GM12801 (cell line): ENCODE results near the gene METAP1.

Source experiments
- TF ChIP-seq, protein P1 (sequence below): IDR thresholded peaks from one replicate; pipeline ENCODE4 v1.5.1; 2011; ENCODE audit warnings: control low read depth; ENCODE audit not compliant: insufficient read length; ENCODE audit errors: extremely low read depth

The METAP1 gene

DNA sequence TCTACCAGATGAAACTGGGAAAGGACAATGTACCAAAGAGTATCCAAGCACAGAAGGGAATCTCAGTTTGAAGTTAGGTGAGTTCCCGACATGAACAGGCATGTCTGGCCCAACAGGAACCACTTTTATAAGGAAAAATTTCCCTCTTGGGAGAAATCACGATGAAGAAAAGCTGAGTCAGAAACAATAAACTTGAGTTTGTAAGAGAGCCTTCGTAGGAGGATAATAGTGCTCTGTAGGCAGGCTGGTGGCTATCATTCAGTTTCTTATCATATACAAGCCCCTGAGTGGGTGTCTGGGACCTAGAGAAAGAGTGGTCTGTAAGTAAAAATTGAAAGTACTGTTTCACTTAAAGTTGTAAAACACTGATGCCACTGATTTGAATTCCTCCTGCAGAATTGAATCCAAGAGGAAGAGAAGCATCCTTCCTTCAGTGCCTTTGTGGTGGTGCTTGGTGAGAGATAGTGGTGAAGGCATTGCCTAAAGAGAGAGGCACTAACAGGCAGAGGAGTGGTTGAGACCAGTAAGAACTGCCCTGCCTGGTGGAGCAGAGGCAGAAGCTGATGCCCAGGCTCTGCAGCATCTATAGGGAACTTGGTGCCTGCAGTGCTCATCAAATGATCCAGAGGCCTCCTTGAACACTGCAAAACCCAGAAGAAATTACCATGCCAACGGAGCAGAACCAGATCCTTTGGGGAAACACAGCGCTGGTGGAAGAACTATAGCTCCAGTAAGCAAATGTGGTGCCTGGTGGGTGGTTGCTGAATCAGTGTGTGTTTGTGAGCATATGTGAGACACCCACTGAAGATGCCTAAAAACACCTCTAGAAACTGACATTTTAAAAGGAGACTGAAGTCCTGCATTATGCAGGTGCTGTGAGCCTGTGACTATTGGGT is 31.7 kb upstream of the METAP1 start:
- TF ChIP-seq, protein P1, sequence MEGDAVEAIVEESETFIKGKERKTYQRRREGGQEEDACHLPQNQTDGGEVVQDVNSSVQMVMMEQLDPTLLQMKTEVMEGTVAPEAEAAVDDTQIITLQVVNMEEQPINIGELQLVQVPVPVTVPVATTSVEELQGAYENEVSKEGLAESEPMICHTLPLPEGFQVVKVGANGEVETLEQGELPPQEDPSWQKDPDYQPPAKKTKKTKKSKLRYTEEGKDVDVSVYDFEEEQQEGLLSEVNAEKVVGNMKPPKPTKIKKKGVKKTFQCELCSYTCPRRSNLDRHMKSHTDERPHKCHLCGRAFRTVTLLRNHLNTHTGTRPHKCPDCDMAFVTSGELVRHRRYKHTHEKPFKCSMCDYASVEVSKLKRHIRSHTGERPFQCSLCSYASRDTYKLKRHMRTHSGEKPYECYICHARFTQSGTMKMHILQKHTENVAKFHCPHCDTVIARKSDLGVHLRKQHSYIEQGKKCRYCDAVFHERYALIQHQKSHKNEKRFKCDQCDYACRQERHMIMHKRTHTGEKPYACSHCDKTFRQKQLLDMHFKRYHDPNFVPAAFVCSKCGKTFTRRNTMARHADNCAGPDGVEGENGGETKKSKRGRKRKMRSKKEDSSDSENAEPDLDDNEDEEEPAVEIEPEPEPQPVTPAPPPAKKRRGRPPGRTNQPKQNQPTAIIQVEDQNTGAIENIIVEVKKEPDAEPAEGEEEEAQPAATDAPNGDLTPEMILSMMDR = no peak

GRCh38 chr4:98966926-98967325 is 28.6 kb upstream of the METAP1 start:
- TF ChIP-seq, protein P1 = no peak

DNA sequence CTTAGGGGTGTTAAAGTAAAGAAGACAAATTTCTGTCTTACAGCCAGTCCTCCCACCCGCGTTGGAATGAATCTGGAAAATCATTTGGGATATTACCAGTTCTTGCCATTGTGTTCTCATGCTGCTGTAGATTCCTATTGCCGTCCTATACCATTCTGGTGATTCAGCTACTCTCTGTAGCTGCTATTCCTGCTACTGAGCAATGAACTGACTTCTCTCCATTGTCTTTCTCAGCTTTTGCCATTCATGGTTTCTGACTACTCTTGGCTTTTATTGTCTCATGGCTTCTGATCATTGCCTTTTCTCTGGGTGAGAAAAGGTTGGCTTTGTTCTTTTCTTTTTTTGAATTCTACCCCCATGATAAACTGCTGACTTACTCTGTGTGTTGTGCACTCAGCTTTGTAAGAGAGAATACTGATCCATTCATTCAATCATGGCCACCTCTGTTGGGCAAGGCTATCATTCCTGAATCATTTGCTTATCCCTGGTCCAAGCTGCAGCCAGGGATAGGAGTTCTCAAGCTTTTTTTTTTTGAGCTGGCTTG is 27.7 kb upstream of the METAP1 start:
- TF ChIP-seq, protein P1 = no peak

DNA sequence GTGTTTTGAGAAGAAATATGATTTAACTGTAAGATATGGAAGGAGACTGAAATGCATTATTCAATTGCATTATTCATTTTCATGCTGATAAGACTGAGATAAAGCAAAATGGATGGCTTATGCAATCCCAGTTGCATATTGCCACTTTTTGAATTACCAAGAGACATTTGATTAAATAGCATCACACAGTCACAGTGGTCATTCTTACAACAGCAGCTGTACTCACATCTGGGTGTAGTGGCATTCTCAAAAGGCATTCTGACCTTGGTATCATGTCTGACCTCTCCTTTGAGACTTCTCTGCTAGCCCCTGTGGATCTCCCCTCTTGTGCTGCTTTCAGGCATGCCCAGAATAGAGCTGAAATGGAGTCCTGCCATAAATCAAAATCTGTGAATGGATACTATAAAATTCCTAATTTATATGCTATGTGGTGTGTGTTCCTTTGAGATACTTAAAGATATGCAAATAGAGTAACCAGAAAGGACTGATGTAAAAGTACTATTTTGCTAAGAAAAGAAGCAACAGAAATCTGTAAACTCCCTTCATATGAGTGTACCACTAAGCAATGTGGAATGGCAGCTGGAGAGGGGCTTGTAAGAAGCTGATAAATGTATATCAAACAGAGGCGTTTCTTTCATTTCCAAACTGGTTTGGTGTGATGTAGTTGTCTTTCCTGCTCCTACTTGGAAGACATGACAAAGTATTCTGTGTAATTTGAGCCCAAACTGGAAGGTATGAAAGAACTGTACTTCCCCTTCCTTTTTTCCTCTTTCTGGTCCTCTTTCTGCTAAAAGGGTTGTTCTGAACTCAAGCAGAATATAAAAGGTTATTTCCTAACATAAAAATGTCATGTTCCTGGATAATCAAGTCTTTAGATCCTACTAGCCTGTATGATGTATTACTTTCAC is 25.4 kb upstream of the METAP1 start:
- TF ChIP-seq, protein P1 = no peak

DNA sequence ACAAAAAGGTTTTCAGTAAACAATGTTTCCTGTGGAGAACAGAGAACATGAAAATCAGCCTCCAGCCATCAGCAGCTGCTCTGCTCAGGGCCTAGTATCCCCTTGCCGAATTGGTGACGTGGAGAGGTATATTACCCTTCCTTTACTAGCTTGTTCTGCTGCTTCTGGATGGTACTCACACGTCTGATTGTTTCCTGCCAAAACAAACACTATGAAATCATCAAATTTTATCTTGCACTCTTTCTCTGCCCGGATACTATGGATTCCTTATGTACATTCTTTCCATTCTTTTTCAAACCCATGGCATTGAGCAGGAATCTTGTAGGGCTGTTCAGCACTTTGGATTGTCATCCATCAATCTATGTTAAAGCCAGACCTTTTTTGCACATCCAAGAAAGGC is 18.8 kb upstream of the METAP1 start:
- TF ChIP-seq, protein P1 = no peak

DNA sequence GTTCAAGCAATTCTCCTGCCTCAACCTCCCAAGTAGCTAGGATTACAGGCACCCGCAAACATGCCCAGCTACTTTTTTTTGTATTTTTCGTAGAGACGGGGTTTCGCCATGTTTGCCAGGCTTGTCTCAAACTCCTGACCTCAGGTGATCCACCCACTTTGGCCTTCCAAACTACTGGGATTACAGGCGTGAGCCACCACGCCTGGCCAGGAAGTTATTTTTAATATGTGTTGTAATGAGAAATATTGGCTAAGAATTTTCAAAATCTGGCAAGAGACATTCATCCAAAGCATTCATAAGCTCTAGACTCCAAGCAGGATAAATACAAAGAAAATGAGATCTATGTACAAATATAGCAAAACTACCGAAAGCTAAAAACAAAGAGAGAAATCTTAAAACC is 18.0 kb upstream of the METAP1 start:
- TF ChIP-seq, protein P1 = no peak

DNA sequence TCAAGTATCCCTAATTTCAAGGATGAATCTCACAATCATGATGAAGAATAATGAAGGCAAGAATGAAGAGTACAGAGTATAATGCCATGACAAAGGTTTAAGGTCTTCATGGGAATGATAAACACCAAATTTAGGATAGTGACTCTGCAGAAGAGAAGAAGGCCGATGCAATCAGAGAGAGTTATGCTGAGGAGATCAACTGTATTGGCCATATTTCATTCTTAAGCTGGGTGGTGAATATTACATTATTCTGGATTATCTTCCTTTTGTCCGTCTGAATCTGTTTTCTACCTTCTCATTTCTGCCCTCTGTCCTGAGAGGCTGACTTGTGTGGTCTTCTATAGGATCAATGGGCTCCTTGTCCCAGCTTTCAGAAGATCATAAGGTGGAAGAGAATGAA is 7.8 kb upstream of the METAP1 start:
- TF ChIP-seq, protein P1 = no peak
